Fibroblast of mammary gland (primary cell): ENCODE results near the gene PPP1R14C.

Experiments
- DNase-seq: peaks from one replicate; pipeline ENCODE4 v3.0.0-alpha.2; 2010; ENCODE audit warnings: low read depth
- H3K4me3 ChIP-seq: 2 replicates; pipeline ENCODE4 v1.5.1; 2011; ENCODE audit warnings: low read depth, mild to moderate bottlenecking, low read length, moderate library complexity; ENCODE audit not compliant: control insufficient read depth
- TF ChIP-seq, protein P1 (sequence below): conservative IDR thresholded peaks from 2 replicates; pipeline ENCODE4 v1.5.1; 2011; ENCODE audit warnings: low read depth, low read length, inconsistent platforms; ENCODE audit not compliant: control insufficient read depth, insufficient read depth

PPP1R14C gene

DNA sequence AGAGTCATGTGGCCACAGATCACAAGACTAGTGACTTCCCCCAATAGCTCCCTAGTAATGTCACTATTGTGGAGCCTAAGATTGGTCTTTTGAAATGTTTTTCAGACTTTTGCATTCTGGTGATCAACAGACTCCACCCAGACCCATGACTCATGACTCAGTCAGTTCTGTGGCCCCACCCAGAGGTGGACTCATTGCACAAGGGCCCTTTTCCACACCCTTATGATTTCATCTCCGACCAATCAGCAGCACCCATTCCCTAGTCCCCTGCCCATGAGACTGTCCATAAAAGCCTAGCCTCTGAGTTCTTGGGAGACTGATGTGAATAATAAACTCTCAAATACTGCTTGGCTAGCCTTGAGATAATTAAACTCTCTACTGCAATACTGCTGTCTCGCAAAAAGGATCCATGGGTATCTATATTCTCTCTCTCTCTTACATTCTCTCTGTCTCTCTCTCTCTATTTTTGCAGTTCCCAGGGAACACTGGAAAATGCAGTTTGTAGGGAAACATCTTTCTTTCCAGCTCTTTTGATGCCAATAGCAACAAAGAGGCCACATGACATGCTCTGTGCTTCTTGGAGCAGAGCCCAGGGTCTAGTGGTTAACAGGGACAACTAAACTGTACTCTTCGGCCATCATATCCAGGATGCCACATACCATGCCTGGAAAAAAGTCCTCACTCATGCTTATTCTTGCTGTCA is 154.6 kb downstream of the PPP1R14C start:
- TF ChIP-seq, protein P1, sequence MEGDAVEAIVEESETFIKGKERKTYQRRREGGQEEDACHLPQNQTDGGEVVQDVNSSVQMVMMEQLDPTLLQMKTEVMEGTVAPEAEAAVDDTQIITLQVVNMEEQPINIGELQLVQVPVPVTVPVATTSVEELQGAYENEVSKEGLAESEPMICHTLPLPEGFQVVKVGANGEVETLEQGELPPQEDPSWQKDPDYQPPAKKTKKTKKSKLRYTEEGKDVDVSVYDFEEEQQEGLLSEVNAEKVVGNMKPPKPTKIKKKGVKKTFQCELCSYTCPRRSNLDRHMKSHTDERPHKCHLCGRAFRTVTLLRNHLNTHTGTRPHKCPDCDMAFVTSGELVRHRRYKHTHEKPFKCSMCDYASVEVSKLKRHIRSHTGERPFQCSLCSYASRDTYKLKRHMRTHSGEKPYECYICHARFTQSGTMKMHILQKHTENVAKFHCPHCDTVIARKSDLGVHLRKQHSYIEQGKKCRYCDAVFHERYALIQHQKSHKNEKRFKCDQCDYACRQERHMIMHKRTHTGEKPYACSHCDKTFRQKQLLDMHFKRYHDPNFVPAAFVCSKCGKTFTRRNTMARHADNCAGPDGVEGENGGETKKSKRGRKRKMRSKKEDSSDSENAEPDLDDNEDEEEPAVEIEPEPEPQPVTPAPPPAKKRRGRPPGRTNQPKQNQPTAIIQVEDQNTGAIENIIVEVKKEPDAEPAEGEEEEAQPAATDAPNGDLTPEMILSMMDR = no peak
- no peak overlapping the region for H3K4me3 ChIP-seq
- DNase-seq = peak; percentile 94

DNA sequence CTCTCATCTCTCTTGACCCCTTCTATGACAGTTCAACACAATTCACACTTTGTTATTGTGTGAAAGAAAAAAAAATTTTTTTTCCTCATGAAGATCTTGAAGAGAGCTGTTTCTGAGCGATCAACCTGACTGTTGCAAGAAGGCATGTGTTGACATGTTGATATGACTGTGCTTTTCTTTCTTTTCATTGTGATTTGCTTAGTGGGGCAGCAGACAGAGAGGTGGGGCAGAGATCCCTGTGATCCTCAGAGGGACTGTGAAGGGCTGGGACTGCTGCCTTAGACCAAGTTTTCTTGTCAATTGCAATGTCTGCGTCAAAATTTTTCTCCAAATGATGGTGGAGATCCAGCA is 155.2 kb downstream of the PPP1R14C start:
- no peak for DNase-seq
- TF ChIP-seq, protein P1 = no peak
- no peak overlapping the region for H3K4me3 ChIP-seq

DNA sequence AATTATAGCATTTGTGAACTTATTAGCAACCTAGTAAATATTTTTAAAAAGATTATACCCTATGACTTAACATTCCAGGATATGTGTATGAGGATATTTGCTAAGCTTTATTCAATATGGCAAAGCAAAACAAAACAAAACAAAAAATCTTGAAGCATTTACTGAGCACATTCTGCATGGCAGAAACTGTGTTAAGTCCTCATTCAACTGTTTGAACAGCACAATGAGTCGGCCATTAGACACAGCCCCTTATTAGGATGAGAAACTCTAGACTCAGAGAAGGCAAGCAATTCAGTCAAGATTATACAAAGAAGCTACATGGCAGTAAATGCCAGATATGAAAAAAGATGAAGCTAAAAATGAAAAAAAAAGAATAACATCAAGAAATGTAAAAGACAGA is 155.8 kb downstream of the PPP1R14C start:
- no peak overlapping the region for H3K4me3 ChIP-seq
- no peak for DNase-seq
- TF ChIP-seq, protein P1 = no peak
